Measurements from ENCODE around the gene OR2A7. TPM values are rescaled to one million over a fixed set of nuclear protein-coding genes. Genes with fewer than 3 reads are reported as not detected.
"Not testable (repeated sequence)": the region's sequence is repeated elsewhere in the genome, so short reads cannot be mapped to it uniquely, and the experiment has no call there.

OR2A7 gene
- total and polyA plus RNA-seq, 2 experiments from 2014 or later, result 1.6 to 3.2 TPM

- Histone ChIP-seq H3K27ac (ENCODE audit: low read depth) (peak overlapping the region; percentile 80; the same call in 1 of the 2 replicates), H3K36me3 (ENCODE audit: insufficient read depth) (no peaks in the 10 kb centered on the region), H3K79me2 (replicated peaks; ENCODE audit: insufficient read depth) (no peaks in the 10 kb centered on the region), H3K4me1 (ENCODE audit: insufficient read depth) (peaks cover 10% of the 10 kb centered on the region; the same call in 1 of the 2 replicates), H3F3A (replicated peaks; ENCODE audit: low read depth) (no peaks in the 10 kb centered on the region), H3K27me3 (ENCODE audit: insufficient read depth) (no peaks in the 10 kb centered on the region), H2AFZ (no peak overlapping the region), H4K20me1 (replicated peaks; ENCODE audit: insufficient read depth) (no peaks in the 10 kb centered on the region), H3K4me3 (no peak overlapping the region), H3K9me2 (ENCODE audit: insufficient read depth) (no peaks in the 10 kb centered on the region), H3K4me2 (no peak overlapping the region)
- H3K9me3 Mint-ChIP-seq, result no peaks in the 10 kb centered on the region
- H3K4me1 Mint-ChIP-seq, result peaks cover 13% of the 10 kb centered on the region; the same call in 2 of the 3 replicates
- H3K27ac Mint-ChIP-seq, result no peak overlapping the region
- H3K4me3 Mint-ChIP-seq, result no peak overlapping the region
- TF ChIP-seq ZNF462 (CRISPR knock-in tag; IDR thresholded peaks at IDR 0.05) (0 out of 2 replicates have a peak, but pooled peaks have one; percentile 4), ZNF331 (CRISPR knock-in tag; IDR thresholded peaks at IDR 0.05; ENCODE audit: low read depth) (no peak)
- no peaks in the 10 kb centered on the region for H3K27me3 Mint-ChIP-seq (ENCODE audit: insufficient read depth, low read depth, poor library complexity)
- no peaks in the 10 kb centered on the region for H3K36me3 Mint-ChIP-seq (ENCODE audit: low read depth)
- ATAC-seq (peak; percentile 29; the same call in 1 of the 3 replicates), DNase-seq (ENCODE audit: low spot score) (peak; percentile 57)
Measured at GRCh38 chr7:144256112-144256511, 8.5 kb downstream of the OR2A7 start.

- Mint-ChIP-seq H3K9me3 (no peaks in the 10 kb centered on the region), H3K27ac (peak overlapping the region; percentile 71; the same call in 1 of the 2 replicates), H3K36me3 (ENCODE audit: low read depth) (no peaks in the 10 kb centered on the region), H3K4me1 (peaks cover 13% of the 10 kb centered on the region; the same call in 2 of the 3 replicates), H3K4me3 (no peak overlapping the region), H3K27me3 (ENCODE audit: insufficient read depth, low read depth, poor library complexity) (no peaks in the 10 kb centered on the region)
- no peak for ATAC-seq
- TF ChIP-seq EZH2 (IDR thresholded peaks at IDR 0.05; ENCODE audit: low read depth, unreplicated experiment), result no peak
- no peaks in the 10 kb centered on the region for H3K27me3 ChIP-seq (ENCODE audit: insufficient read depth)
- no peaks in the 10 kb centered on the region for H4K20me1 ChIP-seq (replicated peaks; ENCODE audit: insufficient read depth)
- H3K4me1 ChIP-seq (ENCODE audit: insufficient read depth), result peaks cover 10% of the 10 kb centered on the region; the same call in 1 of the 2 replicates
- no peak overlapping the region for H3K4me2 ChIP-seq
- no peaks in the 10 kb centered on the region for H3F3A ChIP-seq (replicated peaks; ENCODE audit: low read depth)
- H3K9me2 ChIP-seq (ENCODE audit: insufficient read depth), result no peaks in the 10 kb centered on the region
- peak; percentile 5 for DNase-seq (ENCODE audit: low spot score)
- H3K36me3 ChIP-seq (ENCODE audit: insufficient read depth), result no peaks in the 10 kb centered on the region
- H3K79me2 ChIP-seq (replicated peaks; ENCODE audit: insufficient read depth), result no peaks in the 10 kb centered on the region
- peak overlapping the region; percentile 24; the same call in 1 of the 2 replicates for H3K27ac ChIP-seq (ENCODE audit: low read depth)
- no peak overlapping the region for H2AFZ ChIP-seq
- H3K4me3 ChIP-seq, result no peak overlapping the region
Measured at GRCh38 chr7:144255471-144255897, 9.1 kb downstream of the OR2A7 start.

GRCh38 chr7:144252307-144252706, 12.3 kb downstream of the OR2A7 start:
- H3K4me3 ChIP-seq; H3K4me2 ChIP-seq; DNase-seq (ENCODE audit: low spot score); H3F3A ChIP-seq (replicated peaks; ENCODE audit: low read depth); H3K36me3 Mint-ChIP-seq (ENCODE audit: low read depth); H3K36me3 ChIP-seq (ENCODE audit: insufficient read depth); H4K20me1 ChIP-seq (replicated peaks; ENCODE audit: insufficient read depth); H3K4me3 Mint-ChIP-seq; H3K27ac Mint-ChIP-seq; H3K9me3 Mint-ChIP-seq; H3K27me3 ChIP-seq (ENCODE audit: insufficient read depth); H3K9me2 ChIP-seq (ENCODE audit: insufficient read depth); H2AFZ ChIP-seq; H3K27ac ChIP-seq (ENCODE audit: low read depth); H3K79me2 ChIP-seq (replicated peaks; ENCODE audit: insufficient read depth); H3K27me3 Mint-ChIP-seq (ENCODE audit: insufficient read depth, low read depth, poor library complexity): not testable (repeated sequence)
- peaks cover 10% of the 10 kb centered on the region; the same call in 1 of the 2 replicates for H3K4me1 ChIP-seq (ENCODE audit: insufficient read depth)
- ATAC-seq, result peak; percentile 66
- H3K4me1 Mint-ChIP-seq, result peaks cover 13% of the 10 kb centered on the region; the same call in 2 of the 3 replicates

- H3K36me3 Mint-ChIP-seq (ENCODE audit: low read depth); H2AFZ ChIP-seq; H3K79me2 ChIP-seq (replicated peaks; ENCODE audit: insufficient read depth); H3F3A ChIP-seq (replicated peaks; ENCODE audit: low read depth); ATAC-seq; H3K4me2 ChIP-seq; H3K36me3 ChIP-seq (ENCODE audit: insufficient read depth); H3K27me3 Mint-ChIP-seq (ENCODE audit: insufficient read depth, low read depth, poor library complexity); H3K9me2 ChIP-seq (ENCODE audit: insufficient read depth); H3K9me3 Mint-ChIP-seq; H4K20me1 ChIP-seq (replicated peaks; ENCODE audit: insufficient read depth); H3K4me1 ChIP-seq (ENCODE audit: insufficient read depth); H3K27ac Mint-ChIP-seq; H3K27ac ChIP-seq (ENCODE audit: low read depth); H3K4me3 ChIP-seq; H3K27me3 ChIP-seq (ENCODE audit: insufficient read depth); DNase-seq (ENCODE audit: low spot score); H3K4me3 Mint-ChIP-seq; H3K4me1 Mint-ChIP-seq: not testable (repeated sequence)
Measured at GRCh38 chr7:144247674-144248330, 16.8 kb downstream of the OR2A7 start.

All from GM23338 (cell line).